Measurements from ENCODE around the gene LTO1. TPM values are rescaled to one million over a fixed set of nuclear protein-coding genes. Genes with fewer than 3 reads are reported as not detected.

LTO1 gene
- total RNA-seq, 2 donors from 2014 or later = 11.3 to 20.0 TPM

GRCh38 chr11:69666752-69667536 lies 8.2 kb downstream of the LTO1 start:
- no peak overlapping the region for H3K4me3 ChIP-seq
- no peak overlapping the region for H3K9ac ChIP-seq (ENCODE audit: low read depth in 2 of 2, low read length in 2 of 2)
- no peak for TF ChIP-seq CTCF (IDR thresholded peaks at IDR 0.05)
- H3K4me1 ChIP-seq = no peaks in the 10 kb centered on the region
- intact Hi-C loops (cut with DNase I) = no loop called here
- no peaks in the 10 kb centered on the region for H3K36me3 ChIP-seq
- no peak for DNase-seq
- no peaks in the 10 kb centered on the region for H3K9me3 ChIP-seq
- H3K27ac ChIP-seq = no peak overlapping the region
- H3K27me3 ChIP-seq = no peaks in the 10 kb centered on the region

- Histone ChIP-seq H3K27ac (no peak overlapping the region), H3K36me3 (no peaks in the 10 kb centered on the region), H3K4me1 (no peaks in the 10 kb centered on the region), H3K9me3 (no peaks in the 10 kb centered on the region), H3K9ac (ENCODE audit: low read depth in 2 of 2, low read length in 2 of 2) (no peak overlapping the region), H3K4me3 (no peak overlapping the region), H3K27me3 (no peaks in the 10 kb centered on the region)
- TF ChIP-seq CTCF (IDR thresholded peaks at IDR 0.05) = no peak
- intact Hi-C loops (cut with DNase I) = no loop called here
- DNase-seq = no peak
Measured at GRCh38 chr11:69666261-69666660, 8.9 kb downstream of the LTO1 start.

GRCh38 chr11:69665669-69666068 lies 9.5 kb downstream of the LTO1 start:
- DNase-seq = no peak
- Histone ChIP-seq H3K36me3 (no peaks in the 10 kb centered on the region), H3K27me3 (no peaks in the 10 kb centered on the region), H3K9me3 (no peaks in the 10 kb centered on the region), H3K27ac (no peak overlapping the region), H3K4me3 (no peak overlapping the region), H3K4me1 (no peaks in the 10 kb centered on the region), H3K9ac (ENCODE audit: low read depth in 2 of 2, low read length in 2 of 2) (no peak overlapping the region)
- TF ChIP-seq CTCF (IDR thresholded peaks at IDR 0.05) = no peak
- intact Hi-C loops (cut with DNase I) = no loop called here

GRCh38 chr11:69664901-69665300 lies 10.3 kb downstream of the LTO1 start:
- no peaks in the 10 kb centered on the region for H3K9me3 ChIP-seq
- no peak for DNase-seq
- no peak overlapping the region for H3K27ac ChIP-seq
- no peak for TF ChIP-seq CTCF (IDR thresholded peaks at IDR 0.05)
- no peaks in the 10 kb centered on the region for H3K4me1 ChIP-seq
- intact Hi-C loops (cut with DNase I) = no loop called here
- H3K36me3 ChIP-seq = no peaks in the 10 kb centered on the region
- no peak overlapping the region for H3K9ac ChIP-seq (ENCODE audit: low read depth in 2 of 2, low read length in 2 of 2)
- no peak overlapping the region for H3K4me3 ChIP-seq
- no peaks in the 10 kb centered on the region for H3K27me3 ChIP-seq

- intact Hi-C loops (cut with DNase I) = no loop called here
- no peak overlapping the region for H3K27ac ChIP-seq
- H3K4me3 ChIP-seq = no peak overlapping the region
- H3K4me1 ChIP-seq = no peaks in the 10 kb centered on the region
- no peaks in the 10 kb centered on the region for H3K27me3 ChIP-seq
- no peaks in the 10 kb centered on the region for H3K36me3 ChIP-seq
- no peak for TF ChIP-seq CTCF (IDR thresholded peaks at IDR 0.05)
- no peak overlapping the region for H3K9ac ChIP-seq (ENCODE audit: low read depth in 2 of 2, low read length in 2 of 2)
- no peaks in the 10 kb centered on the region for H3K9me3 ChIP-seq
- DNase-seq = no peak
Measured at GRCh38 chr11:69664103-69664775, 10.9 kb downstream of the LTO1 start.
